HG02571 (cell line): ENCODE measurements around the gene CELSR1.

ENCODE experiments used
- ATAC-seq: cut with Tn5 transposase; IDR thresholded peaks from one replicate; pipeline ENCODE4 v1.9.1; 2021; ENCODE audit warnings: mild to moderate bottlenecking, moderate library complexity; ENCODE audit not compliant: unreplicated experiment

Gene CELSR1

DNA sequence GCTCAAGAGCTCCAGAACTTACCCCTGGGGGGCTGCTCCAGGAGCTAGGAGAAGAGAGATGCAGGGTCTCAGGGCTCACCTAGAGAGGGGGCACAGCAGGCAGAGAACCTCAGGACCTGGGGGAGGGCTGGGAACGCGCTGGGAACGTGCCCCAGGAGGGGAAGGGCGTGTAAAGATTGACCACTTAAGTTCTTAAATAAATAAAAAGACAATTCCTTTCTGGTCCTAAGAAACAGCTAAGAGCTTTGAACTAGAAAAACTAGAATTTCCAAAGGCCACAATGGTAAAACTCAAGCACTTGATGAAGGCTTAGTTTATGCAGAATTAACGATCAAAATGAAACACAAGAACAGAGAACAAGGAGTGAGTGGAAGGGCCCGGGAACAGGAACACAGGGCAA is 89.1 kb downstream of the CELSR1 start:
- ATAC-seq = no peak

DNA sequence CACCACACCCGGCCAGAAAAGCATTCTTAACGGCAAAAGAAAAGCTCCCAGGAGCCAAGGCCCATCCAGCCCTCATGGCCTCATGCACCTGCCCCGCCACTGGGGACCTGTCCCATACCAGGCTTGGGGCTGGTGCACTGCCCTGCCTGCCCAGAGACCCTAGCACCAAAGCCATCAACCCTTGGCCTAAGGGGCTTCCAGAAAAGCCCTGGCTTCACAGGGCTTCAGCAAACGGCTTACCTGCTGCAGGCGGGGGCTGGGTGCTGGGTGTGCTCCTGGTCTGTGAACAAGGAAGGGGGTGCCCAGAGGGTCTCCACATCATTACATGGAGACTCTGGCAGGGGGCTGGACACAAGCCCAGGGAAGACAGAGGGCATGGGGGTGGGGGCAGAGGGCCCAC is 89.5 kb downstream of the CELSR1 start:
- ATAC-seq = no peak

DNA sequence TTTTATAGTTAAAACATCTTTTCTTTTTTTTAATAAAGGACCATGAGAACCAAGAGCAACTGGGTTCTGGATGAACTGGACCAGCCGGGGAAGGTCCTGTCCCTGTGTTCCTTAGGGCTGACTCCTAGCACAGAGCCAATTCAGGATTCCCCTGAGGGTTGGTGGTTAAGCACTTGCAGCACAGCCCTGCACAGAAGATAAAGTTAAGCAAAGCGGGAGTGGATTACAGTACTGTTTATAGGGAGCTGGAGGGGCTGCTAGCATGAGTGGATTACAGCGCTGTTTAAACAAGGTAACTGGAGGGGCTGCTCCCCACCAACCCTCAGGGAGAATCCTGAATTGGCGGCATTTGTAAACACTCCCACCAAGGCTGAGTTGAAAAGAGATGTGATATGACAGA is 90.6 kb downstream of the CELSR1 start:
- ATAC-seq = no peak

DNA sequence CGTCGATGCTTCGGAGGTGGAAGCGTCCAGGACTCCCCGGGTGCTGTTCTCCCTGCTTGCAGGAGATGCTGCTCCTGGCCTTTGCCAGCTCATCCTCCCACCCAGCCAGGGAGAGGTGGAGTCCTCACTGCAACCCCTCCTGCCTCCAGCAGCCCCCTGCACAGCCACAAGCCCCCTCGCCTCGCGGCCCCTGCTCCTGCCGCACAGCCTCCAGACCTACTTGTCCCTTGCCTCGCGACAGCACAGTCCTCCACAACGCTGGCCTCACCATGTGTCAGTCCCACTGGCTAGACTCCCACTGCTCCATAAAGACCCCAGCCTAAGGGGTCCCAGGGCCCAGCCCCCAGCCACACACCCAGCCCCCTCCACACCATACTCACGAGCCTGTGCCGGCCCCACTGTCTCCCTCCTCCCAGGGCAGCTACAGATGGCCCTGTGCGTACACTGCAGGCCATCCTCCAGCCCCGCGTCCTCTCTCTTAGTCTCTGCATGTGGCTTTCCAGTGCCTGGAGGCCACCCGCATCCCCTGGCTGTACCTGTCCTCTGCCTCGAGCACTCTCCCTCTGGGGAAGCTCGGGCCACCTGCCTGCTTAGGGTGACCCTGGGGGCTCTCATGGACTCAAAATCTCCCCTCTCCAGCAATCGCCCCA is 91.5 kb downstream of the CELSR1 start:
- ATAC-seq = no peak

DNA sequence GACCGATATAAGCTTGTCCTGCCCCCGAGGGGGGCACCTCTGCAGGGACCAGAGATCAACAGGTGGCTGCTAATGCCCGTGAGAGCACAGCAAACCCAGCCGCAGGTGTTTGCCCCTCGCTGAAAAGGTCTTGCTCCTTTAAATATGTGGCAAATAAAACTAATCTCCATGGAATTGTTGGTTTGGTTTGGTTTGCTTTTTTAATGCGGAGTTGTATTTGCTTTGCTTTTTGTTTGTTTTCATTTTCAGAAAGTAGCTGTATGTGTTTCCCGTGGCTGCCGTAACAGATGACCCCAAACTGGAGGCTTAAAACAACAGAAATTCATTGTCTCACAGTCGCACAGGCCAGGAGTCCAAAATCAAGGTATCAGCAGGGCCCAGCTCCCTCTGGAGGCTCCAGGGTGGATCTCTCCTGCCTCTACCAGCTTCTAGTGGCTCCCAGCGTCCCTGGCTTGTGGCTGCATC is 93.0 kb downstream of the CELSR1 start:
- no peak for ATAC-seq

DNA sequence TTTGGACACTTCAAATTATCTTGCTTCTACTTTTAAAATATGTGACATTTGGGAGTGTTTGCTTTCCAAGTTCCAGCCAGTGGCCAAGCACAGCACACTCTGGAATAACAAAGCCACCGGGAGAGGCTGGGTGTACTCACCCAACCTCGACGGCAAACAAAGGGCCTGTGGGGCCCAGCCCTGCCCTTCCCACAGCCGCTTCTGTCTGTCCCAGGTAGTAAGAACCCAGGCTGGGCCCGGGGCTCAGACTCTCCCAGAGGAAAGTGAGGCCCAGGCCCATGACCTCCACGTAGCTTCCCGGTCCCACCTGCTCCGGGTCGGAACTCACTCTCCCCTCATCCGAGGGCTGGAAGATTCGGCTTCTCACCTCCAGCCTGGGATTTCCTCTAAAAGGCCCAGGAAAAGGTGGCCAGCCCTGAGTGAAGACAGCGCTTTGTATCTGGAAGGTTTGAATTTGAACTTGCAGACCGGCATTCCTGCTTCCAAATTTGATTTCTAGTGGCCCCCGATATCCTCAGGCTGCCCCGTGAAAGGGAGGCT is 93.5 kb downstream of the CELSR1 start:
- no peak for ATAC-seq

DNA sequence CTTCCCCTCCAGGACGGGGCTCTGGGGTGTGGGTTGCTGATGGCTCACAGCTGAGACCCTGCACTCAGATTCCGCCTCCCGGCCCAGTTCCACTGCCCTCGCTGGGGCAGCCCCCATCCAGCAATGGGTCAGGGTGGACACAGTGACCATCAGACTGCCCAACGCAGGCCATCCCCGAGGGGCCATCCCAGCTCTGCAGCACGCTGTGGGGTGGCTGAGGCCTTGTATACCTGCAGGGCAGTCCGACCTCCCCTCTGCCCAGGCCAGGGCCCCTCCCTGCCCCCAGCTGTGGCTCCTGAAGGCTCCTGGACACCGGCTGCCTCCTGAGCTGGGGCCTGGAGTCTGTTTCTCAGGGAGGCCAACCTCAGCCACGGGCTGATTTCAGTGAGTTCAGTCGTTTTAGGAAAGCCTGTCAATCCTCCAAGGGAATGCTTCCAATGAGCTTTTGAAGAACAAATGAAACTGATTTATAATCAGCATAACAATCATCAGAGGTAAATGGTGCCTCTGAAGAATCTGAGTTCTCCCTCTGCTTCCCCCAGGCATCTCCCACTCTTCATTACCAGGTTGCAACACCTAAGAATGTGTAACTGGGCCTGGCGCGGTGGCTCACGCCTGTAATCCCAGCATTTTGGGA is 95.1 kb downstream of the CELSR1 start:
- no peak for ATAC-seq

DNA sequence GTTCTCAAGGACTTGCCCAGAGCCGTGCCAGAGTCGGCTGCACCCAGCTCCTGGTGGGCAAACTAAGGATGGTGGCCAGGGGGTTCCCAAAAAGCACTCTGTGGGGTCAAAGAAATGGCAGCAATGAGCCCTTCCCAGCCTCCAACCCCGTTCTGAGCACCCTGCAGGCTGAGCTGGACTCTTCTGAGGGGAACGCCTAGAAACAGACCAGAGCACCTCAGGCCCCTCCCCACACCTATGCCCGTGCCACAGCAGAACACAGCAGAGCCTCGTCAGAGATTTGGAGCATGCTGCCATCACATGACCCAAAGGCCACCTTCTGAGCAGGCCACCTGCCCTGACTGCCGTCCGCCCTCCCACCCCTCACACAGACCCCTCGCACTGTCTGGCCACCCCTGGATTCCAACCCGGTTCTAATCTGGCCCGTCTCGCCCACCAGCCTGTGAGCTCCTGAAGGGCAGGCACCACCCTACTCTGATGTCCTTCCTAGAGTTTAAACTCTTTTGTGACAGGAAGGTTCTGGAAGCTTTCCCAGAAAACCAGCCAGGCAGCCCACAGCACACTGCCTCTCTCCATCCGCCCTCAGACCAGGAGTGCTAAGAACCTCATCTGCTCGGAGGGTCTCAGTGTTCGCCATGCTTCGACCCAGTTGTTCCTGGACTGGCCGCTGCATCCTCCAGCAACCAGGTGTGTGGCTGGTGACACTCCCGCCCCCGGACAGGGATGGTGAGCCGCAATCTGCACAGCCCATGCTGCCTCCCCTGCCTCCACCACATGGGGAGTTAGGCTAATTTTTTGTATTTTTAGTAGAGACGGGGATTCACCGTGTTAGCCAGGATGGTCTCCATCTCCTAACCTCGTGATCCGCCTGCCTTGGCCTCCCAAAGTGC is 97.6 kb downstream of the CELSR1 start:
- ATAC-seq = no peak

DNA sequence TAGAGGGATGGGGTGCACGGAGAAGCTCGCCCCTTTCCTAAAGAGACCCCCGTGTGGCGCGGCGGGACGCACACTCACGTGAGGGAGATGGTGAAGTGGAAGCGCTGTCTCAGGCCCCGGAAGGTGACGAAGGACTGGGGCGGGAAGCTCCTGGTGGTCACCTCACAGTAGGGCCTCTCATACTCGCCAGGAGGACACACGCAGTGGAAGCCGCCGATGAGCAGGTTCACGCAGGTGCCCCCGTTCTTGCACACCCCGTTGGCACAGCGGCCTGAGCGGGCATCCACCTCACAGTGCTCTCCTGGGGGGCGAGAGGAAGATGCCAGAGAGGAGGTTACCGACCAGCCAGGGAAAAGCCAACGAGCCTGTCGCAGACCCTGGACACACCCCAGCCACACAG is 98.3 kb downstream of the CELSR1 start:
- no peak for ATAC-seq

DNA sequence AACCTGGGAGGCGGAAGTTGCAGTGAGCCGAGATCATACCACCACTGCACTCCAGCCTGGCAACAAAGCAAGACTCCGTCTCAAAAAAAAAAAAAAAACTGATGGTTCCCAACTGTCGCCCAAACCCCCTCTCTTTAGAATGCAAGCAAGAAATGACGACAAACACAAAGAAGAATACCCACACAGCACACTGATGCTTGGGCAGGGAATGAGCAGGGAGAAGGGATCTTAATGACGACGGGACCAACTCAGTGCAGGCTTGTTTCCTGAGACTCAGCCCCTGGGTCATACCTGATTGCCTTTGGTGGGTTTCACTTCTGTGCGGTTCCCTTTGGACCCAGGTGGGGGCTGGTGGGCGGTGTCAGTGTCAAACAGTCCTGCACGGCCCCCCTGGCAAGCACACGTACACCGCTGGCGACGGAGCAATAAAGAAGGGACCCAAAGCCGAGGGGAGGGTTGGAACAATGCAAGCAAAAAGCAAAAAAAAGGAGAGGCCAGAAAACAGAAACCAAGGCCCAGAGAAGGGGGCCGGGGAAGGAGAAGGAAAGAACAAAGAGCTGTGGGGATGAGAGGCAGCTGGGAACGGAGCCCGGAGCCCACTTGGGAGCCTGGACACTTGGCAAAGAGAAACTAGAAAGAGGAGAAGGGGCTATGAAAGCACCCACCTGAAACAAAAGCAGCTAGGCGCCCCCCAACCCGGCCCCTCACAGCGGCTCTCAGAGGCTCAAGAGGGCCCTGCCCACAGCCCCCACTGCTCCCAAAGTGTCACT is 99.6 kb downstream of the CELSR1 start:
- ATAC-seq = no peak

DNA sequence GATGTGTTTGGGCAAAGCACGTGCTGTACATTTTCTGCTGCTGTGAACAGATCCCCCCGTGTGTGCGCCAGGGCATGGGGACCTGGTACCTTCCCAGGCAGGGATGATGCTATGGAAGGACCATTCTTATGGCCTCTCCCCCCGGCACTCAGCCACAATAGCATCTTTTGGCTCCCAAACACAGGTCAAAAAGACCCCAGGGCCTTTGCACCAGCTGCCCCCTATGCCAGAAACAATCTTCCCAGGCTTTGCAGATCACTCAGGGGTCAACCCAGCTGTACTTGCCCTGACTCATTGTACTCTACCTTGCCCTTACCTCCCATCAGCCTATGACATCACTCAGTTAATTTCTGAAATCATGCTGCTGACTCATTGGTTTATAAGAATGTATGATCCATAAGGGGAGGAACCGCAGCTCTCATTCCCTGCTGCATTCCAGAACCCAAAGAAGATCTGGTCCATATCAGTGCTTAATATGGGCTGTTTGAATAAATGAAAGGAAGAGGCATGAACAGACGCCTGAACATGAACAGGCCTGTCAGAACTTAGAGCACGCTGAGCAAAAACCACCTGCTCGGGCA is 100.7 kb downstream of the CELSR1 start:
- no peak for ATAC-seq

DNA sequence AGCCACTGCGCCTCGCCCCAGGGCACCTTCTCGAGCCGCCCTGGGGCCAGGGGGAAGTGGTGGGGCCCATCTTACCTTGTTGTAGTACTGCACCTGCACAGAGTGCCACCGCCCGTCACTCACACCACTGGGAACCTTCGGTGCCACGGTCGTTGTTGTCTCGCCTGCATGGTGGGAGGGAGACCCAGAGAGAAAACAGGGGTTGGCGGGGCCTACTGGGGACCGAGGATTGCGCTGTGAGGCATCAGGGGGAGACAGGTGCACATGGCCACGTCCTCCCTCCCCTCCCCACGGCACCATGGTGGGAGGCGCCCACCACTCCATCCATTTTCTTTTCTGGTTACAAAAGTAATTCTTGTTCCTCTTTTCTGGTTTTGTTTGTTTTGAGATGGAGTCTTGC is 104.1 kb downstream of the CELSR1 start:
- ATAC-seq = no peak

DNA sequence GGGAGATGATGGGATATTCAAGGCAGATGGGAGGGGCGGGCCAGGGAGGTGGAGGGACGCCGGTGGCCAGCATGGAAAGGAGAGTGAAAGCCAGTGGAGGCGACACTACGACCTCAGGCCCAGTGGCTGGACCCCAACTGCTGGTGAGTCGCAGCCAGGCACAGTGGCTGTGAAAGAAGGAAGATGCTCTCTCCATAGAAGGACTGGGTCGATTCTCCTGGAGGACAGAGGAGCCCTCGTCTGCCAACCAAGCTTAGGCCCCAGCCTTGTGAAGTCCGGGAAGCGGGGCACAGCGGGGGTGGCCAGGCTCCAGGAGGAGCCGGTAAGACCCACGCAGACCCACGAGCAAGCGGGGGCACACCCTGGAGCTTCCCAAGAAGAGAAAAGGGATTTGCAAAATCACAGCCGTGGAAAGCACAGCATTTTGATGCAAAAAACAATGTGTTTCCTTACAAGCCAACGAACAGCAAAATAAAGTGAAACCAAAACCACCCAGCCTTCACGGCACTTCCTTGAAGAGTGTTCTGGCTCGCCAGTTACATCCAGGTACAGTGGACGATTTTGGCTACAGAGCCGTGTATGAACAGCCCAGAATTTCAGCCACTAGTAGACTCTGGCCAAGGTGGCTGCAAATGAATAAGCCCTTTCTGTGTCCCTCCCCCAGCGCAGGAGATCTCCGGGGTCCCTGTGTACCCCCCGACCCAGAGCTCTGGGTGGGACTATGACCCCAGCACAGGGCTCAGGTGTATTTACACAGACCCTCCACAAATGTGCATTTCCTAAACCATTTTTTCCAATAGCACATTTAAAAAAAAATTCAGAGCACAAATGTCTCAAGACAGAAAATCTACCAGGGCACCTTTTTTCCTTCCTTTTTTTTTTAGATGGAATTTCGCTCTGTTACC is 105.0 kb downstream of the CELSR1 start:
- no peak for ATAC-seq

DNA sequence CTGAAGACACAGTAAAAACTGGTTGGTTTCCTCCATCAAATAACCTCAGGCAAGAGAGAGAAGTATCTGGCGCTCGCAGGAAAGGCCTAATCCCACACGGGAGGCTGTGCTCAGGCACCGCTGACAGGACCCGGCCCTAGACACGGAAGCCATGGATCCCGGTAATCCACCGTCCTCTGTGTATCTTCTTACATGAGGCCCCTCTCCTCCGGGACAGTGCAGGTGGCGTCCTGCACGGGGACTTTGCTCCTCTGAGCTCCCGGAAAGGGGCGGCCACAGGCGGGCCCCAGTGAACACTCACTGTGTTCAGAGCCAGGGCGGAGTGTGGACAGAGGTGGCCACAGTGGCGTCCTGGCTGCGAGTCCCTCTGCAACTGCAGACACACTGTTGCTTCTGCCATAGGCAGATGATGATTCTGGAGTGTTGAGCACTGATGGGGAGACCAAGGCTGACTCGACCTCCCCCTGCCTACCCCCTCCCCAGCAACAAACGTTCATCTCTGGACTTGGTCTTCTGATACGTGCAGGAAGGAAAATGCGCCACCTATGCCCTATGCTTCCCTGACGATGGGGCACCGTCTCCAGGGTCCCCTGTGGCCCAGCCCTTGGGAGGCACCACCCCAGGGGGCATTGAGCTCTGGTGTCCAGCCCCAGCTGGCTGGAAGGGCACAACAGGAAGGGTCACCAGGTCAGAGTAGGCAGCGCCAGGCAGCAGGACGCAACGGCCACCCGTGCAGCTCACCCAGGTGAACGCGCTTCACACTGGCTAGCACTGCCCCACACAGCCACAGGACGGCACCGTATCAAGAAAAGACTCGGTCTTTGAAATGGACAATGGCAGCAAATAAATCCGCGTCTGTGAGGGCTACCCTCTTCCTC is 106.2 kb downstream of the CELSR1 start:
- no peak for ATAC-seq

DNA sequence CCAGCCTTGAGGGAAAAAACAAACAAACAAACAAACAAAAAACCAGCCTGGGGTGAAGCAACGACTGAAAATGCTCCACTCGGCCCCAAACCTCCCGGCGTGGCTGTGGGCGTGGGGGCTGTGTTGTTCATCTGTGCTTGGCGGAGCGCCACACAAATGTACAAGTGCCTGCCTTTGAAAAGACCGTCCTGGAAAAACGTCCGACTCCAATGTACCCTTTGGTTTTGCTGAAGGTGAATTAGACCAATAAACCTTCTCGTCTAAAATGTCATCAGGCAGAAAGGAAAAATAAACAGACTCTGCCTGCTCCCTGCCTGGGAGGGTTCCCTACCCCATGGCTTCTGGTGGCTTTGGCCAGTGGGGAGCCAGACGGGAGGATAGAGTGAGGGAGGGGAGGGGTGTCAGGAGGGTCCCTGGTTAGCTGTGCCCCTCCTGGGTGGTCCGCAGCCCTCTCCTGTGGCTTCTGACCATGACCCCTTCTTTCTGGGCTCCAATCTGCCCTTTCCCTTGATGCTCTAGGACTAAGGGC is 108.0 kb downstream of the CELSR1 start:
- no peak for ATAC-seq

DNA sequence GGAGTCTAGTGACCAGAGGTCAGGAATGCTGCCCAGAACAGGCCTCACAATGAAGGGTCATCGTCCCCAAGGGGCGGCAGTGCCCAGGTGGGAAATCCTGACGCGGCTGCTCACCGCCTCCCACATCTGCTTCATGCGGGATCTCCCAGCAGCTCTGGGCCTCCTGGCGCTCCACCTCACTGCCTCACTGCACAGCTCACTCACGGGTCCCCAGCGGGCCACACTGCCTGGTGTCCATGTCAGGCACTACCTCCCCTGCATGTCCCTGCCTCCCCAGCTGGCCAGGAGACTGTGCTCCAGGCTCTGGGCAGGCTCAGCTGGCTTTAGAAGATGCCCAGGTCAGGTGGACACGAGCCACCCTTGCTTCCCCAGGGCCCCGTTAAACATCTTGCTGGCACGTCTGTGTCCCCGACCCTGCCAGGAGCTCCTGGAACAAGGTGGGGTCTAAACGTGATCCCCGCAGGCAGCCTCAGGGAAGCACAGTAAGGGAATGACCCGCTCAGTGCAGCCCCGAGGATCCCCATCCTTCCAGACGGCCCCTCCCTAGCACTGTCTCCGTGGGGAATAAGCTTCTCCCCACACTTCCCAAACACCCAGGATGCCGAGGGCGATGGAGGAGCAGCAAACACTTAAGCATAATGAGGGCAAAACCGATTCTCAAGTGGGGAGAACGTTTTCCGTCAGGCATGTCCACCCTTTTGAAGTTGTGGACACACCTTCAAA is 108.7 kb downstream of the CELSR1 start:
- ATAC-seq = no peak

DNA sequence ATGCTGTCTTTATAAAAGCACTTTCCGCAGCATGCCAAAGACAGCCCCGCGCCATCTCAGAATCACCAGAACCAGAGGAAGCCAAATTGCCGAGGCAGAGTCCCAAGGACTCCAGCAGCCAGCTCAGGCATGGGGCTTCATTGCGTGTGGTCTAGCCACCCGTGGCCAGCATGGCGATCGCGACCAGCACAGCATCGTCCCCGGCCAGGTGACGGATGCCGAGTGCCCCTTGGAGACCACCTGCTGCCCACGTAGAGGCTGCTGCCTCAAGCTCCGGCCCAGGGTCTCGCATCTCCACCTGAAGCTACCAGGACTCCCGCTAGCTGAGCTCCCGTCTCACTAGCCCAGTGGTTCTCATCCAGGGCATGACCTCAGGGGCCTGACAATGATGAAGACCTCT is 109.2 kb downstream of the CELSR1 start:
- ATAC-seq = no peak

DNA sequence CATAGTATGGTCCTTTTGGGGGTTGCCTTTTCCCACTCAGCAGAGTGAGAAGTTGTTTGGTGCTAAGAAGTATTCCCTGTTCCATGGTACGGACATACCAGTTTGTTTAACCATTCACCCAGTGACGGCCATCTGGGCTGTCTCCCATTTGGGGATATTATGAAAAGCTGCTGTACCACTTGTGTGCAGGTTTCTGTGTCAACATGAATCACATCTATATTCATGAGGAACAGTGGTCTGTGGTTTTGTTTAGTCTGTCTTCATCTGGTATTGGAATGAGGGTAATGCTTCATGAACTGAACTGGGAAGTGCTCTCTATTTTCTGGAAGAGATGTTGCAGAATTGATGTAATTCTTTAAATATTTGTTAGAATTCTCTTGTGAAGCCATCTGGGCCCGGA is 112.4 kb downstream of the CELSR1 start:
- no peak for ATAC-seq
